ENCODE data around the gene CCL5. TPM values are rescaled to one million over a fixed set of nuclear protein-coding genes. Genes with fewer than 3 reads are reported as not detected.
"Not testable (repeated sequence)": the region's sequence is repeated elsewhere in the genome, so short reads cannot be mapped to it uniquely, and the experiment has no call there.

CCL5 gene
- total and polyA plus RNA-seq, 4 donors = 3.2 to 15.3 (median 10.7) TPM

DNA sequence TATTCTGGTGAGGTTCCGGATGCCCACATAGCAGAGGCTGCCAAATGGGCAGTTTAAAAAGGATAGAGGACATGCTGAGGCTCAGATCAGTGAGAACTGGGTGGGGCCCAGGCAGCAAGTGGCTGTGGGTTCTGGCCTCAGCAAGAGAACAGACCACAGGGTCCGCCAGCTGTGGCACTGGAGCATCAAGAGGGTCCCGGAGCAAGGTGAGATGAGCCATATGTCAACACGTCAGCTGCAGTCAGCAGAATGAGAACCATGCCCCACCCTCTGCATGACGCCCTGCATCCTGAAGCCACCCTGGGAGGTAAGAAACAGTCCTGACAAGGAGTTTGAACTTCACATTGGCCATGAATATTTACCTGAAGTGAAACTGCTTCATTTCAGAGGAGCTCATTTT is 20.1 kb upstream of the CCL5 start:
- DNase-seq (no peak), ATAC-seq (ENCODE audit: insufficient read depth, low FRiP score) (no peak)
- Histone ChIP-seq H3K27ac (ENCODE audit: low read depth in 1 of 2, low read length in 1 of 2) (no peak overlapping the region), H3K4me1 (ENCODE audit: control insufficient read depth in 5 of 5, insufficient read depth in 5 of 5, low read length in 5 of 5) (no peaks in the 10 kb centered on the region), H3K9me3 (ENCODE audit: control insufficient read depth in 4 of 4, insufficient read depth in 3 of 4, low read length in 3 of 4) (no peaks in the 10 kb centered on the region), H3K36me3 (ENCODE audit: control insufficient read depth in 4 of 4, insufficient read depth in 4 of 4, low read length in 4 of 4) (no peaks in the 10 kb centered on the region), H3K9ac (ENCODE audit: insufficient read depth in 1 of 2, low read length in 2 of 2) (no peak overlapping the region), H3K4me3 (no peak overlapping the region), H3K27me3 (ENCODE audit: control insufficient read depth in 3 of 3, insufficient read depth in 3 of 3, low read length in 2 of 3) (no peaks in the 10 kb centered on the region)
- WGBS, 2 donors = 76 to 89% methylated on average over 5 of the region's 5 CpGs
- TF ChIP-seq, protein P1, sequence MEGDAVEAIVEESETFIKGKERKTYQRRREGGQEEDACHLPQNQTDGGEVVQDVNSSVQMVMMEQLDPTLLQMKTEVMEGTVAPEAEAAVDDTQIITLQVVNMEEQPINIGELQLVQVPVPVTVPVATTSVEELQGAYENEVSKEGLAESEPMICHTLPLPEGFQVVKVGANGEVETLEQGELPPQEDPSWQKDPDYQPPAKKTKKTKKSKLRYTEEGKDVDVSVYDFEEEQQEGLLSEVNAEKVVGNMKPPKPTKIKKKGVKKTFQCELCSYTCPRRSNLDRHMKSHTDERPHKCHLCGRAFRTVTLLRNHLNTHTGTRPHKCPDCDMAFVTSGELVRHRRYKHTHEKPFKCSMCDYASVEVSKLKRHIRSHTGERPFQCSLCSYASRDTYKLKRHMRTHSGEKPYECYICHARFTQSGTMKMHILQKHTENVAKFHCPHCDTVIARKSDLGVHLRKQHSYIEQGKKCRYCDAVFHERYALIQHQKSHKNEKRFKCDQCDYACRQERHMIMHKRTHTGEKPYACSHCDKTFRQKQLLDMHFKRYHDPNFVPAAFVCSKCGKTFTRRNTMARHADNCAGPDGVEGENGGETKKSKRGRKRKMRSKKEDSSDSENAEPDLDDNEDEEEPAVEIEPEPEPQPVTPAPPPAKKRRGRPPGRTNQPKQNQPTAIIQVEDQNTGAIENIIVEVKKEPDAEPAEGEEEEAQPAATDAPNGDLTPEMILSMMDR (IDR thresholded peaks at IDR 0.05; ENCODE audit: control extremely low read depth, extremely low read depth) = no peak

DNA sequence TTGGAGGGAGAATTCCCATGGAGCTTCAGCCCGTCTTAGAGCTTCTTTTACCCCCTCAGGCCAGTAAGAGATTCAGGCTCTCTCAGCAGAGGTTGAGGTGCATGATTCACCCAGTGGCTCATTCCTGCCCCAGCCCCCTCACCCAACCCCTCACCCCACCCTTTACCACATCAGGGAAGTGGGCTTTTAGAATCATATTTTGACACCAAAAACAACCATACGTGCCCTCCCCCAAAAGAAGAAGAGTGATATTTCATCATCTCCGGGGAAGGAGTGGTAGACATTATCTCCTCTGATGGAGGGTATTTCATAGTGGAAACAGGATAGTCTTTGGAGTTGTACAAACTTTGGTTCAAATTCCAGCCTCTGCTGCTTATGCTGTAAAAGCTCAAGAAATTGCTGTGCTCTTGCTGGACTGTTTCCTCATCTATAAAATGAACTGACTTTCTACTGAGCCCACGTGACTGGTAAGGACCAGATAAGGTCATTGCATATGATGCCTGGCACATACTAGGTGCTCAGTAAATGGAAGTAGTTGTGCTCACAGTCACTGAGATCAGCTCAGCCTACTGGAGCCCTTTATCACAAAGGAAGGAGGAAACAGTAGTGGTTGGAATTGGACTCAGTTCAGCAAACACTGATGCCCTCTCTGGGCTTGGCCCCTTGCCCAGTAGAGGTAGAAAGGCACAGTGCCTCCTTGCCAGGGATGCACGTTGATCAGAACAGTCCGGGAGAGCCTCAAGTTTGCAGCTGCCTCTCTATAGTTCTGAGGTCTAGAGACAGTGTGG is 18.3 kb upstream of the CCL5 start:
- Histone ChIP-seq H3K4me3 (no peak overlapping the region), H3K9ac (ENCODE audit: insufficient read depth in 1 of 2, low read length in 2 of 2) (no peak overlapping the region), H3K27ac (ENCODE audit: low read depth in 1 of 2, low read length in 1 of 2) (no peak overlapping the region), H3K4me1 (ENCODE audit: control insufficient read depth in 5 of 5, insufficient read depth in 5 of 5, low read length in 5 of 5) (no peaks in the 10 kb centered on the region), H3K27me3 (ENCODE audit: control insufficient read depth in 3 of 3, insufficient read depth in 3 of 3, low read length in 2 of 3) (no peaks in the 10 kb centered on the region), H3K36me3 (ENCODE audit: control insufficient read depth in 4 of 4, insufficient read depth in 4 of 4, low read length in 4 of 4) (no peaks in the 10 kb centered on the region), H3K9me3 (ENCODE audit: control insufficient read depth in 4 of 4, insufficient read depth in 3 of 4, low read length in 3 of 4) (no peaks in the 10 kb centered on the region)
- 27 to 51% methylated on average over 6 of the region's 6 CpGs for WGBS, 2 donors
- no peak for ATAC-seq (ENCODE audit: insufficient read depth, low FRiP score)
- DNase-seq = no peak
- TF ChIP-seq, protein P1 (IDR thresholded peaks at IDR 0.05; ENCODE audit: control extremely low read depth, extremely low read depth) = no peak

DNA sequence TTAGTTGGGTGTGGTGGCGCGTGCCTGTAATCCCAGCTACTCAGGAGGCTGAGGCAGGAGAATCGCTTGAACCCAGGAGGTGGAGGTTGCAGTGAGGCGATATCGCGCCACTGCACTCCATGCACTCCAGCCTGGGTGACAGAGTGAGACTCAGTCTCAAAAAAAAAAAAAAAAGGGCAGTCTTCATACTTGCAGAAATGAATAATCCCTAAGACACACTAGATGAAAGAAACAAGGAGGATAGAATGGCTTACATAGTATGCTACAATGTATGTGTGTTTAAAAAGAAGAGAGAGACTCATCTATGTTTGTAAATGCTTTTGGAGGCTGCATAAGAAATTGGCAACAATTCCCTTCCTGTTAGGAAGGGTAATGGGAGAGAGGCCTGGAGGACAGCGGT is 17.6 kb upstream of the CCL5 start:
- H3K4me3 ChIP-seq; H3K4me1 ChIP-seq (ENCODE audit: control insufficient read depth in 5 of 5, insufficient read depth in 5 of 5, low read length in 5 of 5); DNase-seq; H3K27me3 ChIP-seq (ENCODE audit: control insufficient read depth in 3 of 3, insufficient read depth in 3 of 3, low read length in 2 of 3); H3K36me3 ChIP-seq (ENCODE audit: control insufficient read depth in 4 of 4, insufficient read depth in 4 of 4, low read length in 4 of 4); ATAC-seq (ENCODE audit: insufficient read depth, low FRiP score); H3K9me3 ChIP-seq (ENCODE audit: control insufficient read depth in 4 of 4, insufficient read depth in 3 of 4, low read length in 3 of 4); H3K27ac ChIP-seq (ENCODE audit: low read depth in 1 of 2, low read length in 1 of 2); H3K9ac ChIP-seq (ENCODE audit: insufficient read depth in 1 of 2, low read length in 2 of 2): not testable (repeated sequence)
- WGBS, 2 donors = 92 to 96% methylated on average over 7 of the region's 7 CpGs

DNA sequence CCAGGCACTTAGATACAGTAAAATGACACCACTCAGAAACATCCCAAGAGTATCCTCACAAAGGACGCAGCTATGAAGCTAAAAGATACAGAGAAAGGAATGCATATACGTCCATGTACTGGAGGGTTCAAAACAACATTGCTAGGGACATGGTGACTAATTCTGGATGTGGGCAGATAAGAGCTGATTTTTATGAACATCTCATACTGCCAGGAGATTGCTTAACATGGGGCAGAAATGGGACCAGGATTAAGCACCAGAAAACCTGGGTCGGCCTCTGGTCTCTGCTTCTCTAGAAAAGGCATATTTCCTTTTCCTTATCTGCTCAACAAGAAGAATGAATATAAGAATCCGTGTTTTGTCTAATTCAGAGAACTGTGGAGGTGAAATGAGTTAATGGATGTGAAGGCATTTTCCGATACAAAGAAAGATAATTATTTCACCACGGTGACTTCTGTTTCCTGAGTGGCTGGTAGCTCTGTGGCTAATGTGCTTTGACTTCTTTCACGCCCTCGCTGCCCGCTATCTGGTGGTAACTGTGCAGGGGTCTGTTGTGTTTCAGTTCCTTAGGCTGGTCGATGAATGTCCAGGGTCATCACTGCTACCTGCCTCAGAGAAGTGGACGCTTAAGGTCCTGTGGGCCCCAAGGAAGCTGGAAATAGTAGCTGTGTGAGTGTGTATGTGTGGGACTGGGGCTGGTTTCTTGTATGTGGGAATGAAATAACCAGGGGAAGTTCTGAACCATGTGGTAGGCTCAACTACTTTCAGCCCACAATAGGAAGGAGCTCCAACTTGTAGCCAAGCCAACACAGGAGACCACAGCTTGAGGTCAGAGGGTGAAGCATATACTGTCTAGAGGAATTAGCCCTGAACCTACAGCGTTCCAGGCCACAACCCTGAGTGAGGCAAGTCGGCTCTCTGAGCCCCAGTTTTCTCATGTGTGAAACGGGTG is 15.8 kb upstream of the CCL5 start:
- TF ChIP-seq, protein P1 (IDR thresholded peaks at IDR 0.05; ENCODE audit: control extremely low read depth, extremely low read depth) = no peak
- no peak for DNase-seq
- Histone ChIP-seq H3K27me3 (ENCODE audit: control insufficient read depth in 3 of 3, insufficient read depth in 3 of 3, low read length in 2 of 3) (no peaks in the 10 kb centered on the region), H3K4me1 (ENCODE audit: control insufficient read depth in 5 of 5, insufficient read depth in 5 of 5, low read length in 5 of 5) (no peaks in the 10 kb centered on the region), H3K4me3 (no peak overlapping the region), H3K9ac (ENCODE audit: insufficient read depth in 1 of 2, low read length in 2 of 2) (no peak overlapping the region), H3K9me3 (ENCODE audit: control insufficient read depth in 4 of 4, insufficient read depth in 3 of 4, low read length in 3 of 4) (no peaks in the 10 kb centered on the region), H3K27ac (ENCODE audit: low read depth in 1 of 2, low read length in 1 of 2) (no peak overlapping the region), H3K36me3 (ENCODE audit: control insufficient read depth in 4 of 4, insufficient read depth in 4 of 4, low read length in 4 of 4) (no peaks in the 10 kb centered on the region)
- ATAC-seq (ENCODE audit: insufficient read depth, low FRiP score) = no peak
- 35 to 63% methylated on average over 14 of the region's 14 CpGs for WGBS, 2 donors

Measured in lung (tissue), 12 donors.